ENCODE measurements around the gene NF2.

DNA sequence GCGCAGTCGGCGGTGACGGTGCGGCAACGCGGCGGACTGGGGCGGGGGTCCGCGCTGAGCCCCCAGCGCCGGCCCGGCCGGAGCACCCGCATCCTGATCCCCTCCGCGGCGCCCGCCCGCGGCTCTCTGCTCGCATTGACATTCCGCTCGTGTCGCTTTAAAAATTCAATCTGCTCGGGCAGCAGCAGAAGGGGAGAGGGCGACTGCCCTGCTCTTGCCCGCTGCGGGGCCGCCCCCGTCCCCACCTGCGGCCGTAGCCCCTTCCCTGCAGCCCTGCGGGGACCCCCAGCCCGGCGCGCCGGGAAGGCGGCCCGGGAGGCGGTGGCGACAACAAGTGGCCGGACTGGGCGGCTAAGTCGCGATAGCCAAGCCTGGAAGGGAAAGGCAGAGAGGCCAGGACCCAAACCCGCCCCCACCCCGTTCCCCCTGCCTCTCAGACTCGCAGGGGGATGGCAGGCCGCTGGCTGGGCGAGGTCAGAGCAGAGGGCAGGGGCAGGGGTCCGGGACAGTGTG, 117.4 kb downstream of the NF2 start:
- TF ChIP-seq CTCF (IDR thresholded peaks at IDR 0.05) (no peak), POLR2A (IDR thresholded peaks at IDR 0.05) (no peak)
